HUES64 (cell line): ENCODE results near the gene ANKRD36B. TPM values are rescaled to one million over a fixed set of nuclear protein-coding genes. Genes with fewer than 3 reads are reported as not detected.
"Not testable (repeated sequence)": the region's sequence is repeated elsewhere in the genome, so short reads cannot be mapped to it uniquely, and the experiment has no call there.

Experiments
- H3K27ac ChIP-seq: 2 replicates; pipeline ENCODE4 v1.7.0; 2013; ENCODE audit warnings: low read depth, low read length, inconsistent platforms
- H3K27me3 ChIP-seq: 2 replicates; pipeline ENCODE4 v1.6.1; 2013; ENCODE audit warnings: mild to moderate bottlenecking, low read length; ENCODE audit not compliant: insufficient read depth
- H3K36me3 ChIP-seq: 2 replicates; pipeline ENCODE4 v1.6.1; 2013; ENCODE audit warnings: mild to moderate bottlenecking, low read length; ENCODE audit not compliant: insufficient read depth
- H3K4me1 ChIP-seq: 2 replicates; pipeline ENCODE4 v1.6.1; 2013; ENCODE audit warnings: mild to moderate bottlenecking, low read length, moderate library complexity; ENCODE audit not compliant: insufficient read depth
- H3K4me3 ChIP-seq: 2 replicates; pipeline ENCODE4 v1.5.1; 2013; ENCODE audit warnings: mild to moderate bottlenecking, low read length, moderate library complexity
- H3K9ac ChIP-seq: 2 replicates; pipeline ENCODE4 v1.6.1; 2013; ENCODE audit warnings: mild to moderate bottlenecking, low read depth, low read length
- H3K9me3 ChIP-seq: 2 replicates; pipeline ENCODE4 v1.6.1; 2013; ENCODE audit warnings: low read depth, low read length; ENCODE audit not compliant: insufficient read depth
- WGBS: fragments of 150-250, 120-280 bp; methylation state at CpG from one replicate; pipeline ENCODE4 v1.1.7; 2013; ENCODE audit warnings: missing lambda C conversion rate; 5-methylcytosine and 5-hydroxymethylcytosine counted together
- polyA plus RNA-seq, 2 experiments: library from polyadenylated mRNA; stranded (reverse); fragments of 50-300 nt; gene quantifications; one replicate each; pipeline ENCODE4 v1.2.3, GENCODE V29; 2013

Gene ANKRD36B
- polyA plus RNA-seq (2013, experiment 1 of 2): 4.6 TPM
- polyA plus RNA-seq (2013, experiment 2 of 2): 3.0 TPM

DNA sequence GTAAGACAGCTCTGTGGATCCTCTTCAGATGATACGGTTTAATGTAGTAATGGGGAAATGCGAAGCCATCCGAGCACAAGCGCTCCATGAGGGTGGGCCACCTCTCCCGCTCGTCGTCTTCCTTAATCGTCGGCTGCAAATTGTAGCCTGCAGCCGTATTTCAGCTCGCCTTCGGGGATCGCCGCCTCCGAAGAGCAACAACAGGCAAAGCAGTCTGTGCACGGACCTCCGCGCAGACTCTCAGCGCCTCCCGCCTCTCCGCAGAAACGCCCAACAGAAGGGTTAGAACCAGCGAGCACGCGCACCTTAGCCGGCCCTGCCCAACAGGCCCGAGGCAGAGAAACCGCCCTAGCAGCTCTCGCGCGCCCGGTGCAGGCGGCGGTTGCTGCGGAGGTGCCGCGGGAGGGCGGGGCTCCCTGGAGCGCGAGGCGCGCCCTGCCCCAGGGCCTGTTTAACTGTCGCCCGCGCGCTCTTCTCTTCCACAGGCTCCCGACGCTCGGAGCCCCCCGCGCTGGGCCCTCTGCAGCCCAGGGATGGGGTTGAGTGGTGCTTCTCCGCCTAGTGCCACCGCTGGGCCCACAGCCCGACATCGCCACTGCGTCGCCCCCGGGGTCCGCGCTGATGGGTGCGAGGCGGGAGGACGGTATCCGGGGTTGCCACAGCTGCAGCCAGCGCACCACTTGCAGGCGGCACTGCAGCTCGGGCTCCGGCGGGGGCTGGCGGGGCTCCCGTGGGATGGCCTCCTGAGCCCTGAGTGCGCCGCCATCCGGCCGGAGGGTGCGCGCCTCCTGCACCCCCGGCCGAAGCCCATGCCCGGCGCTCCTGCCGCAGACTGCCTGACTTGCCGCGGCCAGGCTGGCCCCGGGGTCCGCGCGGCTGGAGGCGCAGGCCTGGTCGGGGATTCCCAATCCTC, at the start of gene ANKRD36B:
TSS of gene ANKRD36B (minus strand) at position 280 of the 913 bp plus-strand sequence. CDS start at position 88, 192 bp downstream.
- Histone ChIP-seq H3K9ac (peak within 1 kb of the TSS; percentile 83), H3K4me3 (peak within 1 kb of the TSS; percentile 75)
- H3K9me3 ChIP-seq, H3K36me3 ChIP-seq, H3K27me3 ChIP-seq, H3K27ac ChIP-seq, H3K4me1 ChIP-seq: not testable (repeated sequence)
- WGBS: under 1% methylated on average over 35 of the region's 90 CpGs

DNA sequence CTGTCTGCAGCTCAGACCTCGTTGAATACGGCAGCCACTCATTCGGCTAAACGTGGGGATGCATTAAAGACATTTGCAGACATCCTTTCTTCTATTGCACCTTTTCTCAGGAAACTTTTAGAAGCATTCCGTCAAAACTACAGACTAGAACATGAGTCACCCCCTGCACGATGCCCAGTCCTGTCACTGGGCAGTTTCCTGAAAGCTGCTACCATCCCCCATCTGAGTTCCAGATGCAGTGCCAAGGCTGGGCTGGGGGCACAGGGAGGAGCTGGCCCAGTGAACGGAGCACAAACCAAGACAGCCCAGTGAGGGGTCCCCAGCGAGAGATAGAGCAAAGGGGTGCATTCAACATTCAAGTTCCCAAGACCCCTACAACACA, 36.4 kb upstream of the ANKRD36B start:
- H3K36me3 ChIP-seq, H3K4me3 ChIP-seq, H3K27me3 ChIP-seq, H3K9ac ChIP-seq, H3K9me3 ChIP-seq, H3K4me1 ChIP-seq, H3K27ac ChIP-seq: not testable (repeated sequence)
- WGBS: 92% methylated on average over 8 of the region's 8 CpGs

DNA sequence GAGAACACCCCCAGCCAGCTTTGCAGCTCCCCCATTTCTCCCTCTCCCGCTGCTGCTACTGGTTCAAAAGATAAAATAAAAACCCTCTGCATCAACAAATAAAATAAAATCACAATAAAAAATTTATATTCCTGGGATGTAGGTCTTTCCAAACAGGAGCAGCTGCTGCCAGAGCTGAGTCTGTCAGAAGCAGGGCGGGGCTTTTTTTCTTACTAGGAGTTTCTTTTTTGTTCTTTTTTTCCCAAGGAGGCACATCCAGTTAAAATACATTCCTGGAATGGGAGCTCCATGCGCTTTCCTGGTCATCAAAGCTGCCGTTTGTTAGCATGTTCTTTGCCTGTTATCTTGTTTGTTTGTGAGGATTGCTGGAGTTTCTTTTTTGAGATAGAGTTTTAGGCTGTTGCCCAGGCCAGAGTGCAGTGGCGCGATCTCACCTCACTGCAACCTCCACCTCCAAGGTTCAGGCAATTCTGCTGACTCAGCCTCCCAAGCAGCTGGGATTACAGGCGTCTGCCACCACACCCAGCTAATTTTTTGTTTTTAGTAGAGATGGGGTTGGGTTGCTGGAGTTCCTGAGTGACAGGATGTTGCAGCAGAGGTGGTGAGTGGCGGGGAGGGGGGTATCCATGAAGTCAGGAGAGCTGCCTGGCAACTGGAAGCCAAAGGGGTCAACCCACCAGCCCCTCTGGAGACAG, 35.8 kb upstream of the ANKRD36B start:
- not testable (repeated sequence) for H3K9me3 ChIP-seq, H3K9ac ChIP-seq, H3K4me3 ChIP-seq, H3K27me3 ChIP-seq, H3K4me1 ChIP-seq, H3K36me3 ChIP-seq, H3K27ac ChIP-seq
- WGBS: 82% methylated on average over 1 of the region's 8 CpGs

DNA sequence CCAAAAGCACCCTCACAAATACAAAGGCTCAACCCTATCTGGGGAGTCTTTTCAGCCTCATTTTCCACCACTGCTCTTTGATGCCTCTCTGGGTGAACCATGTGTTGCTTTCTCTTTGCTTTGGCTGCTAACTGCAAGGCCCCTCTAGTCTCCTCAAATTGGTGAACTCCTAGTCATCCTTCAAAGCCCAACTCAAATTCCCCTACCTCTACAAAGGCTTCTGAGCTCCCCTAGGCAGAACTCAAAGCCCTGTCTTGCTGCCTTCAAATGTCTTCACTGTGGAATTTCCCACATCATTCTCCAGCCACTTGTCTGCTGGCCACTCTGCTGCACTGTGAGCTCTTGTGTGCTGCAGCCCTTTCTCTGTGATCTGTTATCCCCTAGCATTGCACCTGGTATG, 33.3 kb upstream of the ANKRD36B start:
- not testable (repeated sequence) for H3K4me3 ChIP-seq, H3K27me3 ChIP-seq, H3K4me1 ChIP-seq, H3K9ac ChIP-seq, H3K36me3 ChIP-seq, H3K27ac ChIP-seq, H3K9me3 ChIP-seq

DNA sequence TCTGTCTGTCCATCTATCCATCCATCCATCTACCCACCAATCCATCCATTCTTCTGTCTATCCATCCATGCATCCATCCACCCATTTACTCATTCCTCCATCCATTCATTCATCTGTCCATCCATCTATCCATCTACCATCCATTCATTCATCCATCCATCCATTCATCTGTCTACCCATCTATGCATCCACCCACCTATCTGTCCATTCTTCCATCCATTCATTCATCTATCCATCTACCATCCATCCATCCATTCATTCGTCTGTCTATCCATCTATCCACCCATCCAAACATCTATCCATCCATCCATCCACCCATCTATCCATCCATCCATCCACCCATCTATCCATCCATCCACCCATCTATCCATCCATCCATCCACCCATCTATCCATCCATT, 30.8 kb upstream of the ANKRD36B start:
- H3K36me3 ChIP-seq, H3K4me3 ChIP-seq, H3K4me1 ChIP-seq, H3K9ac ChIP-seq, H3K27ac ChIP-seq, H3K9me3 ChIP-seq, H3K27me3 ChIP-seq: not testable (repeated sequence)
- no CpG with 5 or more reads among the region's 1 CpG for WGBS

DNA sequence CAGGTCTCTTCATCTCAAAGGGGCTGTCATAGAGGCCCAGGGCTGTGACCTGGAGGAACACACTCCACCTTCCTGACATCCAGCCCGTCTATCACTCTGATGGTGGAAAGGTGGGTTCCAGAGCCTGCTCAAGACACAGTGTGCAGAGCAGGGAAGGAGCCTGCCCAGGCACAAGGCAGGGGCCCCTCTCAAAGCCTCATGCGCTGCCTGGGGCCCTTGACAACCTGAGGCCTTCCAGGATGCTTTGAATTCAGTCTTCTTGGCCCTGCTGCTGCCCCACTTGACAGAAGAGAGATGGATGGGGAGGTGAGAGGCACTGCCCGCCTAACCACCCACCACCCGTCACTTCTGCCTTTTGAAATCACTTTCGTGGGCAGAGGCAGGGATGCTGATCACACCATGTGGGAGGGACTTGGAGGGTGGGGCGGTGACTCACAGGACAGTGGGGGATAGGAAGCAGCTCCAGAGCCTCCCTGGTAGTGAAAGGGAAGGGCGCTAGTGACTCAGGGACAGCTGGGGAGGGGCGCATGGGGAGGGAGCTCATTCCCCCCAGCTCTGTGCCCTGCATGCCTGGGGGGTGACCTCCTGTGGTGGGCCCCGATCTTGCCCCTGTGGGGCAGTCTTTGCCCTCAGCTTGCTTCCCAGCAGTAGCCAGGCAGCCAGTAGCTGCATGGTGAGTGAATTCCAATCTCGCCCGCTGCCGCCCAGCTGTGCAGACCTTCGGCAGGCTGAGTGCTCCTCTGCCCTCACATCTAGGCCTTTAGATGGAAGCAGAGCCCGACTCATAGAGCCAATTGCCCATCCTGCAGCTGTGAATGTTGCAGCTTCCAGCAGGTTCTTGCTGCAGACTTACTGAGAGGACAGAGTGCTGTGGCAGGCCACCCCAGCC, 29.5 kb upstream of the ANKRD36B start:
- H3K27ac ChIP-seq, H3K36me3 ChIP-seq, H3K27me3 ChIP-seq, H3K4me1 ChIP-seq, H3K4me3 ChIP-seq, H3K9me3 ChIP-seq, H3K9ac ChIP-seq: not testable (repeated sequence)
- WGBS: no CpG with 5 or more reads among the region's 14 CpGs

DNA sequence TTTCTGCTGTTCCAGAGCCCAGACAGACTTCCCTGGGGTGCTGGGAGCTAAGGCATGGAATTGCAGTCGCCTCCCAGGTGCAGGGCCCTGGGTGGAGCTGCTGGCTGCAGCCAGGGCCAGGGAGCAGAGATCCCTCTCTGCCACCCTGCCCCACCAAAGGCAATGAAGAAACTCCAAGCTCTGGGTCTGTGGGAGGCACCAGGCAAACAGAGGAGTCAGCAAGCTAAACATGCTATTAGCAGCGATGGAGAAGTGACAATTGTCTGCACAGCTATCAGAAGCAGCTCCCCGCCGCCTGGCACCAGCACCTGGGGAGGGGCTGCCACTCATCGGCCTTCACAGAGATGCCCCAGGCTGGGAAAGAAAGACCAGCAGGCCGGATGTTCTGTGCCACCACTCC, 28.2 kb upstream of the ANKRD36B start:
- H3K9ac ChIP-seq: no peak overlapping the region
- no peaks in the 10 kb centered on the region for H3K36me3 ChIP-seq
- H3K9me3 ChIP-seq: no peaks in the 10 kb centered on the region
- H3K4me3 ChIP-seq: no peak overlapping the region
- no peaks in the 10 kb centered on the region for H3K27me3 ChIP-seq
- no CpG with 5 or more reads among the region's 6 CpGs for WGBS
- H3K4me1 ChIP-seq: no peaks in the 10 kb centered on the region
- H3K27ac ChIP-seq: no peak overlapping the region

DNA sequence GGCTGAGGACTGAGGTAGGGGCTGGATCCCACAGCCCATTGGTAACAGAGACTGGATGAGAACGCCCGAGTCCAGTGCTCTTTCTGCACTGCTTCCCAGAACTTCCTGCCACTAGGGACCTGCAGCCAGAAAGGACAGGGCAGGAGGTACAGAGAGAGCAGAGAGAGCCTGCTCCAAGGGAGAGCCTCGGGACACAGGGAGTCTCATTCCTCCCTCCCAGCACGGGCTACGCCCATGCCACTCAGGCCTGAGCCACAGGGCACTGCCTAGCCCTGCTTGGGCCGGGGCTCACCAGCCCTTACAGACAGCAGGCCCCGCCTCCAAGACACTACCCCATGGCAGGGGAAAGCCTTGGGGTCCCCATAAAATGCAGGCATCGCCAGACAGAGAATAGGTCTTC, 26.1 kb upstream of the ANKRD36B start:
- not testable (repeated sequence) for H3K27me3 ChIP-seq, H3K4me3 ChIP-seq, H3K4me1 ChIP-seq, H3K36me3 ChIP-seq, H3K9me3 ChIP-seq, H3K27ac ChIP-seq, H3K9ac ChIP-seq
- WGBS: no CpG with 5 or more reads among the region's 8 CpGs

DNA sequence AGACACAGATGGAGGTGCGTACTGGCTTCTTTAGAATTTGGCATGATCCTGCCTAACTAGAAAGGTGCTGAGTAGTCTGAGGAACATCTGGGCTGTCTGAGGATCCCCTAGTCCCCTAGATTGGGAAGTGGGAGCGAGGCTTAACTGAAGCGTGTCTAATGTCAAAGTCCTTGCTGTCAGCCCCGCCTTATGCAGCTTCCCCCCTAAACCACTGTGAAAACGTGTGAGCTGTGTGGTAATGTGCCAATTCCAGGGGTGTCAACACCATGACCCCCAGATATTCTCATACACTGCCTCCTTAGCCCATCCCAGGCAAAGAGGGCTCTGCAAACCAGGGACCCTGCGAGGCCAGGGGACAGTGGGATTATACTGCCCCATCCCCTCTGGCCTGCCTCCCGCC, 22.2 kb upstream of the ANKRD36B start:
- WGBS: no CpG with 5 or more reads among the region's 7 CpGs
- not testable (repeated sequence) for H3K4me1 ChIP-seq, H3K27me3 ChIP-seq, H3K9ac ChIP-seq, H3K27ac ChIP-seq, H3K9me3 ChIP-seq, H3K4me3 ChIP-seq, H3K36me3 ChIP-seq

DNA sequence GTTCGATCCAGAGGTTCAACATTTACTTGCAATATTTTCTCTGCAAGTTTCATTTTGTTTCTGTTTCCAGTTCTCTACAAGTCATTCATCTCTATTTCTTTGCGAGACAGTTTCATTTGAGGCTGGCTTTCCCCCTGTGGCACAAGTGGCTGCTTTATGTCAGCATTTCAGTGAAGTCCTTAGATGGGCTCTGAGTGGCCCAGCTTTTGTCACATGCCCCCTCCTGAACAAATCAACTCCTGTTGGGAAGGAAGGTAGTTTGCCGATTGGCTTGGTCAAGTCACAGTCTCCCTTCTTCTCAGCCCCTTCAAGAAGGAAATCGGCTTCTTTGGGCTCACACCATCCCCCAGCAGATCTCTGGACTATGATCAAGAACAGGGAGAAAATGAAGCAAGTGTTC, 19.1 kb upstream of the ANKRD36B start:
- H3K9ac ChIP-seq, H3K27ac ChIP-seq, H3K9me3 ChIP-seq, H3K27me3 ChIP-seq, H3K4me3 ChIP-seq, H3K36me3 ChIP-seq, H3K4me1 ChIP-seq: not testable (repeated sequence)
- WGBS: 90% methylated on average over 2 of the region's 4 CpGs
